GM18499 (cell line): ENCODE data around the gene ARID1A.
"Not testable (repeated sequence)": the region's sequence is repeated elsewhere in the genome, so short reads cannot be mapped to it uniquely, and the experiment has no call there.

Experiments used
- ATAC-seq: cut with Tn5 transposase; IDR thresholded peaks from one replicate; pipeline ENCODE4 v1.9.1; 2021; ENCODE audit warnings: moderate number of reproducible peaks; ENCODE audit not compliant: insufficient read depth, unreplicated experiment

ARID1A gene

DNA sequence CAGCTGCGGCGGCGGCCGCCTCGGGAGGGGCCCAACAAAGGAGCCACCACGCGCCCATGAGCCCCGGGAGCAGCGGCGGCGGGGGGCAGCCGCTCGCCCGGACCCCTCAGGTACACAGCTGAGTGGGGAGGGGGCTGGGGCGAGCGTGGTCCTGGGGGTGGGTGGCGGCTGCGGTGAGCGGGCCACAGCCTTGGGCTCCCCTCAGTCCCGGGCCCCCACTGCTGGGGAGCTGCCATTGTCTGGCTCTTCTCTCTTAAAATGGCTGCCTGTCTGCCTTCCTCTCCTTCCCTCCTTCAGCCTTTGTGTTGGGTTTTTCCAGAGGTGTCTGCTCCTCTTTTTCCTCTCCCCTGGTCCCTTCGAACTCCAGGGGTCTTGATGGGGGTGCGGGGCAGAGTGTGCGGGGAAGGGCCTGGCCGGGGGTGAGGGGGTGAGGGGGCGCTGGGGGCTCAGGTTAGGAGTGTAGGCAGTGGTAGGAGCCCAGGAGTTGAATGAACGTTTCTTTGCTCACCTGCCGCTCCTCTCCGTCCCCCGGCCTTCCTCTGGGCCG, 1.7 kb downstream of the ARID1A start:
- no peak for ATAC-seq

DNA sequence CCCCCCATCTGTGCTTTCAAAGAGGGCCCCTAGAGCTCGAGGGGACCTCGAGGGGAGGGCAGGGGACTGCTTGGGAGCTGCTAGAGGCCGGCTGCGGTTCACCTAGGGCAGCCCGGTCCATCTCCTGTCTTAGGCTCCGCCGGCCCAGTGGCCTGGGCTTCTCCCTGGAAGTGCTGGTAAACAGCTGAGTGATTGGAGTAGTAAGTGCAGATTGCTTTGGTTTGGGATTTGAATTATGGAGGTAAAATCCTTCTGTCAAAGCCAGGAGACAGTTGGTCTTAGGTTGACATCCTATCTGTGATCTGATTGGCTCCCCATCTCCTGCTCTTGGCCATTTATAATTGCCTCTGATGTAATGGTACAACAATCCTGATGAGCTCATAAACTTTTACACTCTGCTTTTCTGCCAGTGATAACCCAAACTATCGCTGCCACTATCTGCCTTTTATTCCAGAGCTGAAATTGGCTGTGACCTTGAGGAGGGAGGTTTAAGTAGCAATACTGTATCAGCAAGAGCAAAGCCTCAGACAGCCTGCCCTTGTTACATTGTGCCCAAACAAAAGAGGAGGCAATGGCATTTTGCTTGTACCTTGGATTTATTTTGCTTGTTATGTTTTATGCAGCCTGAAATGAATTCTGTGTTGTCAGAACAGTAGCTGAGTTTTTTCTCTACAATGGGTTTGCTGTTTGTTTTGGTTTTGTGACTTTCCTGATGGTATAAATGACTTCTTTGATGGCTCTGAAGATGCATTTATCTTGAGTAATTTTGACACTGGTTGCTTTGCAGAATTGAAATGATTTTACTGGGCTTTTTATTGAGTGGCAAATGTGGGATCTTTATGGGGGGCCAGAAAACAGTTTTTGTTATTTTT, 2.4 kb downstream of the ARID1A start:
- ATAC-seq = no peak

DNA sequence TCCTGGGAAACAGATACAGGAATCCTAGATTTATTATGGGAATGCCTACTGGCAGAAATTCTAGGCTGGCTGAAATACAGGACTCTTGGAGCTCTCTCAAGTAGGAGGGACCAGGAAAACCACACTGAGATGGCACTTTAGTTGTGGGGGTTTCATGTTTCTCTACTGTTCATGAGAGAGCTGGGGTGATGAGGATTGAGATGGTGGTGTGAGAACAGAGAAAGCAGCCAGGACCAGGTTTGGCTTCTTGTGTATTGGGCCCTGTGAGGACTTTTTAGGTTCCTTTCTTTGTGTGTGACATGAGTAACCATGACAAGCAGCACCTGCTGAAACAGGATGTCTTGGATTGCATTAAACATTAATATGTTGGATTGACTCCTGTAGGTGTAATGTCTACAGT, 4.9 kb downstream of the ARID1A start:
- no peak for ATAC-seq

DNA sequence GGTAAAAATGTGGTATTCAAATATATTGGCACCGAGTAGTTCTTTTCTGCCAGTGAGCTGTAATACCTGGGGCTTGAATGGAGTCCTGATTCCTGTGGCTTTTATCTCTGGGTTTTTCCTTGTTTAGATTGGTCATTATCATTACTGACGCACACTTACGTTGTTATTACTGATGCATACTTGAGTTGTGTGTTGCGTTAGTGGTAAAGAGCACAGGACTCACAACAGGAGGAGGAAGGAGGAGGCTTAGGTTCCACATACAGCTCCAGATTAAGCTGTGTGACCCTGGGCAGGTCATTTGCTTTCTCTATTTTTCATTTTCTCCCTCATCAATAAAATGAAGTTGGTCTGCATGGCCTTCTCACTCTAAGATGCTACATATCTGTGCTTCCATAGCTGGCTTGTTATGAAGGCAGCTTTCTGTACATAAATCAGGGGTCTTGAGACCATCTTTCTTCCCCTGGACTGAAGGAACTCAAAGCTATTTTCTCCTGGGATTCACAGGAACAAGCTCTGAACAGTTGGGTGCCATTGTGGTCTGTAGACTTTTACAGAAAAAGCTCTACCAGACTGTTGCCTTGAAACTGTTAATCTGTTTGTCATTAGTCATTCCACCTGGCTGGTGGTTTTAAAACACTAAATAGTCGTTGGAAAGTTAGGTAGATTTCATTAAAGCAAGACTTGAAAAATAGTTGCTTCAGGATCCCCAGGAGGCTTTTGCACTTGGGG, 5.6 kb downstream of the ARID1A start:
- no peak for ATAC-seq

DNA sequence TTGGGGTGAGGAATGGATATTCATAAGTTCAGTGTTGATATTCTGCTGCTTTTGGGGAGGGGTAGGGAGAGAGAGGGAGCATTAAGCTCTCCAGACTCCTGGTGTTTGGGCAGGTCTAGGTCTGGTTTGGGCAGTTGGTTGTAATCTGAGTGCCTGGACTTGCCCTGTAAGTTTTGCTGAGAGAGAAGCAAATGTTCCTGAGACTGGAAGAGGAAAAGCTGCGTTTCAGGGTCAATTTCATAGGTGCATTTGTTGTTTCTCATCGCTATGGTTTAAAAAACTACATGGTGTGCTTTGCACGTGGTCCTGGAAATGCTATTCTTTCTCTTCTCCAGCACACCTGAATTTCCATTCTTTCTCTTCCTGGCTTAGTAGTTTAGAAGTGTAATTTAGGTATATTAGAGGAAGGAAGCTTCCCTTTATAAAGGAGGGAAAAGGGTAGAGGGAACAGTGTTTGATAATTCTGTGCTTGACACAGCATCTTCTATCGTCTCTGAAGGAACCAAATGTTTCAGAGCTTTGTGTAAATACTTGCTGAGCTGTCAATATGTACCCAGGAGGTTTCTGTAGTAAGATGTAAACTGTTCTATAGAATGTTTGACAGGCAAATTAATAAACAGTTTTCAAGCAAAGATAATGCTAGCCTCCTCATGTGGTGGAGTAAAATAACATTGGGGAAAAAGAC, 6.3 kb downstream of the ARID1A start:
- ATAC-seq = no peak

DNA sequence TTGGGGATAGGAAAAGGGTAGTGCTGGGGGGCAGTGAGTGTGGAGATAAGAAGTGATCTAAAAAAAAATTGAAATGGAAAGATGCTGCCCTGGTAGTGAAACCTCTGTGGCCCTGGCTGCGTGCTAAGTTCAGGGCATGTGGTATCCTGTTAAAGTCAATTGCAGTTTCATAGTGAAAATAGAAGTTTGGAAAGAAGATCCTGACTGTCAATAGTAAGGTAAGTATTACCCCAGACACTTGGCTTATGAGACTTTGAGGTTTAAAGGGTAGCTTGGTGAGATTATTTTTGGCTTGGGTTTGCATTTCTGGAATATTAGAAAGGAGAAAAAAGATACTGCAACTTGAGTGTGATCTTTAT, 6.8 kb downstream of the ARID1A start:
- ATAC-seq = no peak

DNA sequence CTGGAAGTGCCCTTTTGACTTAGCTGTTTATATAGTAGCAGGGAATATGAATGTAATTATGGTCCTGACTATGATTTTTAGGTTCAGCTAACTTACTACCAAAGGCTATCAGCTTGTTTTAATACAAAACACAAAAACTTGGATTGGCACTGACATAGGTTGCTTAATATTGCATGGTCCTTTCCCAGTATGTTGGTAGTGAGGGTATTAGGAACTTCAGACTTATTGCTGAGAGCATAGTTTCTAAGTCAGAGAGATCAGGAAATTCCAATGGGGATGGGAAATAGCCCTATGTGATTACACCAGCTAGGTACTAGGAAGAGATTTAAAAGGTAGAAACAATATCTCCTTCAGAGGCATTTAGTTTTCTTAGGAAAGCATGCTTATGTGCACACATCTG, 7.7 kb downstream of the ARID1A start:
- no peak for ATAC-seq

DNA sequence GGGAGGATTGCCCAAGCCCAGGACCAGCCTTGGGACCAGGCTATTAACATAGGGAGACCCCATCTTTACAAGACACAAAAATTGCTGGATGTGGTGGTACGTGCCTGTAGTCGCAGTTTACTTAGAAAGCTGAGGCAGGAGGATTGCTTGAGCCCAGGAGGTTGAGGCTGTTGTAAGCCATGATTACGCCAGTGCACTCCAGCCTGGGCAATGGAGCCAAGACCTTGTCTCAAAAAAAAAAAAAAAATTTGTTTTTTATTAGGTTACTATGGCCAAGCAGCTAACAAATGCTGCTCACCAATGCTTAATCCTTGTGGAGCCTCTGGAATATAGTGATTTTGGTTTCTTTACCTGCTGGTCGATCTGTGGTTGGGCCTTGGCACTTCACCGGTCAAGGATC, 8.8 kb downstream of the ARID1A start:
- ATAC-seq = no peak

DNA sequence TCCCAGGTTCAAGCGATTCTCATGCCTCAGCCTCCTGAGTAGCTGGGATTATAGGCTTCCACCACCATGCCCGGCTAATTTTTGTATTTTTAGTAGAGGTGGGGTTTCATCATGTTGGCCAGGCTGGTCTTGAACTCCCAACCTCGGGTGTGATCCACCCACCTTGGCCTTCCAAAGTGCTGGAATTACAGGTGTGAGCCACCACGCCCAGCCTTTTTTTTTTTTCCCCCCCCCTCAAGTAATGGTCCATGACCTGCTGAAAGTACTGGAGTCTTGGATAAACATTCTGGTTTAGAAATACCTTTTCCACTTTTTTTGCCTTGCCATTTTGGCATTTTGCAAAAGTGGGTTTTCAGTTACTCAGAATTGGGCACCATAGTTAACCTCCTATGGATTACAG, 9.4 kb downstream of the ARID1A start:
- ATAC-seq = not testable (repeated sequence)

DNA sequence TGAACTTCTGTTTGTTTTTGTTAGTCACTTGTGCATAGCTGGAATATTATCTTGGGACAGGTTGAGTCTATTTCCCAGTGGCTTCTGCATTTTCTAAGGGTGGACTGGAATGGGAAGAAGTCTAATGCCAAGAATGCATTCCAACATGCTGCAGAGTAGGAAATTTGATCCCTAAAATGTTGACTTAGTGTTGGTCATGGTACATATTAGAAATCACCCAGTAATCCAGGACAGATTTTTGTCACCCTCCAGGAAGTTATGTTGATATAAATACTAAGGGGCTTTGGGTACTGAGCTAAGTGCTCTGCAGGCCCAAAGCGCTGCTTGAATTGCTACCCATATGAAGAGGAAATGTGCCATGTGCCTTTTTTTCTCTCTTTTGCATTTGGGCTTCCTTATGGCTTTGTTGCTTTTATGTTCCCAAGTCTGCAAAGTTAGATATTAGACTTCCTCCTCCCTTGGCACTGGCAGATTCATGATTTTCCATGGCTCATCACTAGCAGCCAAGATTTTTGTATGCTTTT, 10.0 kb downstream of the ARID1A start:
- ATAC-seq = no peak

DNA sequence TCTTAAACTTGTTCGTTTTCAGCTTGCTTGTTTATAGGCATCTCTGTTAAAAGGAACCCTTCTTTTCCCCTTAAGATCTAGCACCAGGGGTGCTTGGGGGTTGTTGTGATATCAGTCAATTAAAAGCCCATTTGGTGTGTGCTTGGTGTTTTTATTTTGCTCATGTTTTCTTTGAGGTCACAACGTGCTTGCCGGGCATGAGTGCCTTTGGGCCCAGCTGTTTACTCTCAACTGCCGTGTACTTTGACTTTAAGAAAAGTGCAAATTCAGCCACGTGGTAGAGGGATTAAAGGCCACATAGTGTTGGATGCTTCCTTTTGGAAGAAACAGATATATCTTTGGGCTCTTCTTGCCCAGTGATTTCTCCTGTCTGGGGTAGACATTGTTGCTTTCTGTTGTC, 10.5 kb downstream of the ARID1A start:
- ATAC-seq = no peak

DNA sequence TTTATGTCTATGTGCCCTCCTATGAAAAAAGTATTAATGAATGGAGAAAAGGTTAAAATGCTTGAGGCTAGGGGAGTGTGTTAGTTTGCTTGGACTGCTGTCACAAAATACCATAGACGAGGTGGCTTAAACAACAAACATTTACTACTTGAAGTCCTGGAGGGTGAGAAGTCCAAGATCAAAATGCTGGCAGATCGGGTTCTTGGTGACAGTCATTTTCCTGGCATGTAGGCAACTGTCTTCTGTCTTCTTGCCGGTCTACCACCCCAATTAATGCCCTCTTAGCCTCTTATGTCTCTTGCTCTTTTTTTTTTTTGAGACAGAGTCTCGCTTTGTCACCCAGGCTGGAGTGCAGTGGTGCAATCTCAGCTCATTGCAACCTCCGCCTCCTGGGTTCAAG, 15.0 kb downstream of the ARID1A start:
- no peak for ATAC-seq

DNA sequence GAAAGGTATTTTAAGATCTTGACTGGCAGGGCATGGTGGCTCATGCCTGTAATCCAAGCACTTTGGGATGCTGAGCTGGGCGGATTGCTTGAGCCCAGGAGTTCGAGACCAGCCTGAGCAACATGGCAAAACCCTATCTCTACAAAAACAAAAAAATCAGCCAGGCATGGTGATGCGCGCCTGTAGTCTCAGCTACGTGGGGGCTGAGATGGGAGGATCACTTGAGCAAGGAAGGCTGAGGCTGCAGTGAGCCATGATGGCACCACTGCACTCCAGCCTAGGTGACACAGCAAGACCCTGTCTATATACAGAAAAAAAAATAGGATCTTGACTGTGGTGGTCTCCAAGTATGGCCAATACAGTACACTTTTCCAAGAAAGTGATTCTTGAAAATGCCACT, 16.0 kb downstream of the ARID1A start:
- ATAC-seq = no peak

DNA sequence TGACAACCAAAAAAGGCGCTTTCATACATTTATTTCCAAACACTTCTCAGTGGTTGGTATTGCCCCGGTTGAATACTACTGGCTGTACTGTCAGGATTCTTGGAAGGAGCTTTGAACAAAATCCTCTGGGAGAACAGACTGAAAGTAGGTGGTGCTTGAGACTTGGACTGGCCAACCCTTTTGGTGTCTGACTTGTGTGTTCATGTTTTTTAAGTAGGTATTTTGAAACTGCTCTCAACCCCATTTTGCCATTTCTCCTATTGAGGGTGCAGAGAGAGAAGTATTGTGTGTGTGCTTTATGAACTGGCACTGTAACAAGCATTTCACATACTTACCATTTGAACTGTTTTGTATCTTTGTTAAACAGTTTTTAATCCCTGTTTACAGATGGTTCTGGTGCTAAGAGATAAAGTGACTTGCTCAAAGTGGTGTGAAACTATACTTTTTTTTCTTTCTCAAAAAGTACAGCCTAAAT, 21.2 kb downstream of the ARID1A start:
- no peak for ATAC-seq

DNA sequence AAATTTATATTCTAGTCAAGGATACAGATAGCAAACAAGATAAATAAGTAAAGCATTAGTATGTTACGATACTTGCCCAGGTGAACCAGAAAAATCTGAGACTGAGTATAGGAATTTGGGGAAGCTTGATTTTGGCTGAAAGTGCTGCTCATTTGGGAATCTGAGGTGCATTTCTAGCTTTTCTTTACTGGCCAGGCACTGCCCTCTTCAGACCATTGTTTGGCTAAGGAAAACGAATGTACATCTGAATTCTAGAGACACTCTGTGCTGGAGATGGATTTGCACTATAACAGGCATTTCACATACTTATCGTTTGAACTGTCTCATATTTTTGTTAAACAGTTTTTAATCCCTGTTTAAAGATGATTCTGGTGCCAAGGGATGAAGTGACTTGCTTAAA, 23.4 kb downstream of the ARID1A start:
- ATAC-seq = no peak

DNA sequence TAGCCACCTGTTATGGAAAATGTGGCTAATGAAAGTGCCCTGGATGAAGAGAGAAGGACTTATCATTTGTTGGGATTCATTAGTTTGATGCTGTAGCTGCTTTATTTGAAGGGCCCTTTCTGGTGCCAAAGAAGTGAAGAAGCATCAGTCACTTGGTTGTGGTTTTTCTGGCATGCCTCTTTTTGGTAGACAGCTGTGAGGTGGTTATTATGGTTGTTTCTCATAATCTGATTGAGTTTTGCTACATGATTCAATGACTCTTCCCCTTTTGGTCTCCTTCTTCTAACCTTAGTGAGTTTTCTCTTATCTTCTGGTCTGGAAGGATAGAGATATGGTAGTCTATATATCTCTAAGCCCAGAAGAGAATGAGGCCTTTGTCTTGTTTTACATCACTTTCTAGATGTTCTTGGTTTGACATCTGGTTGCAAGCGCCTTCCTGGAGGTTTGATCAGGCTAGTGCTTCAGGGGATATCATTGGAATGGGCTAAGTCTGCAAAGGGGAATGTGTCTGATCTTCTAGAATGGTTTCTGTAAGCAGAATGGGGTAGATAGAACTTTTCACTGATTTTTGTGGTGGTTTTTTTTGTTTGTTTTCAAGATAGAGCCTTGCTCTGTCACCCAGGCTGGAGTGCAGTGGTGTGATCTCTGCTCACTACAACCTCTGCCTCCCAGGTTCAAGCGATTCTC, 26.0 kb downstream of the ARID1A start:
- no peak for ATAC-seq

DNA sequence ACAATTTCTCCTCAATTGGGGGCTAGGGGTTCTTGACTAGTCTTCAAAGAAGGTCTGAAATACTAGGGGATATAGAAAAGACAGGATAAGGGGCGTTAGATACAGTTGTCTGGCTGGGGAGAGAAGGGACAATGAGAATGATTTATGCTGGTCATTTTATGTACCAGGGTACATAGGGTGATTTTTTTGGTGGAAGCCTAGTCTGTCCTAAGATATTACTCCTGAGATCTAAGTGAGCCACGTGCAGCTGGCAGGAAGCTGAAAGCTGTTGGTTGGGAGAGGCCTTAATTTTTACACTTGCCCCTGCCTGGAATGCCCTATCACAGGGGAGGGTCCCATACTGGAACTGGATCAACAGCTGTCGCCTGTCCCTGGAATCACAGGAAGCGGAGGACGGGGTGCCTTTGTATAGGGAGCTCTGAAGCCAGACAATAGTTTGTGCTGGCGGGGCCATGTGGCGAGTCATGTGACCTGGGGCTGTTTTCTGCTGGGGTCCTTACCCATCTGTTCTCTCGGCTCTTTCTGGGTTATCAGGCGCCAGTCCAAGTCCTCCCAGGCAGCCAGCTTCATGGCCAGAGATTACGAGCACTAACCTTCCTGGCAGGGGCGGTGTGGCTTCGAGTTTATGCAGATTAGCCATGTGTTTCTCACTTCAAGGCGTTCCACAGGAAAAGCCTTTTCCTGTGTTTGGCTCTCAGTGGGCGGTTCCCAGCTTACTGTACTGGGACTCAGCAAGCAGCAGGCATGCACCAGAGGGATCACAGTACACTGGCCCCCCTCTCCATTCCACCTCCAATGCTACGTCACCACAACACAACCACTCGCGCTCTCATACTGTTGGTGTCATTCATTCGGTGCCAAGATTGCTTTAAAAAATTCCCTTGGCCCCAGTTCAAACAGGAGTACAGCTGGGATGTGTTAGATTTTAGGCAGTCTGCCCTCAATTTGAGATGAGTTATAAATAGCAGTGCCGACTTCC, 27.5 kb downstream of the ARID1A start:
- no peak for ATAC-seq

DNA sequence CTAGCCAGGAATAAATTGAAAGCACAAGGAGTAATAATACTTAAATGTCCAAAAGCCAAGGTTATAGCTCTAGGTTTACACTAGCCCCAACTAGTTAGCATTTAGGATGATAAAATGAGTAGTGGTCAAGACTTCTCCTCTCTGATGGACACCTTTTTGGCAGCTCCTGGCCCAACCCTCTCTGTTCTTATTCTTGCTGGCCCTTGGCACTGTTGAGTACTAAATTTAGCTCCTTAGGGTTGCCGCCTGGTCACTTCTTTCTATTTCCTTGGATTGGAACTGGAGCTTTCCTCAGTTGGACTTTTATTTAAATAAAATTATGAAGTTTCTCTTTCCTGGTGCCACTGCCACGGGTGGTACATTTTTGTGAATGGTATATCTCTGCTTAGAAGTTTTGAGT, 28.3 kb downstream of the ARID1A start:
- no peak for ATAC-seq

DNA sequence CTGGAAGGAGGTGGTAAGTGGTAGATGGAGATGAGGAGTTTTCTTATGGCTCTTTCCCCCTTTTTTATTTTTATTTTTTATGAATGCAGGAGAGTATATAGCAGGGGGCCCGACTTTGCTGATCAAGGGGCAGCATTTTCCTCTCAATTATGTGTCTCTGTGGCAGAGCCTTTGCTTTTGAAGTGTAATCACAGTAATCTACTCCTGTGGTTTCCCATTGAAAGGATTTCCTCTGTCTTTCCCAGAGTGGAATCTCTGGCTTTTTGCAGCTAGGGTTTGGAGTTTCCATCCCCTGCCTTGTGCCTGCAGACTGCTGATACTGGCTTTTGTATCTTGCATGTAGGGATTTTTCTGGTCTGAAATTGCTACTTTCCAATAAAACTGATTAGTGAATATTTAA, 29.1 kb downstream of the ARID1A start:
- ATAC-seq = no peak
